Activated CD4-positive, alpha-beta T cell treated with anti-CD3 and anti-CD28 coated beads, Interleukin-2, amount 50 U/mL, for 16 hours (primary cell): Measurements from ENCODE around the gene RAB11B.
"Not testable (repeated sequence)": the region's sequence is repeated elsewhere in the genome, so short reads cannot be mapped to it uniquely, and the experiment has no call there.

Experiments
- DNase-seq: peaks from one replicate; pipeline ENCODE4 v3.0.0-alpha.2; 2020

RAB11B gene

DNA sequence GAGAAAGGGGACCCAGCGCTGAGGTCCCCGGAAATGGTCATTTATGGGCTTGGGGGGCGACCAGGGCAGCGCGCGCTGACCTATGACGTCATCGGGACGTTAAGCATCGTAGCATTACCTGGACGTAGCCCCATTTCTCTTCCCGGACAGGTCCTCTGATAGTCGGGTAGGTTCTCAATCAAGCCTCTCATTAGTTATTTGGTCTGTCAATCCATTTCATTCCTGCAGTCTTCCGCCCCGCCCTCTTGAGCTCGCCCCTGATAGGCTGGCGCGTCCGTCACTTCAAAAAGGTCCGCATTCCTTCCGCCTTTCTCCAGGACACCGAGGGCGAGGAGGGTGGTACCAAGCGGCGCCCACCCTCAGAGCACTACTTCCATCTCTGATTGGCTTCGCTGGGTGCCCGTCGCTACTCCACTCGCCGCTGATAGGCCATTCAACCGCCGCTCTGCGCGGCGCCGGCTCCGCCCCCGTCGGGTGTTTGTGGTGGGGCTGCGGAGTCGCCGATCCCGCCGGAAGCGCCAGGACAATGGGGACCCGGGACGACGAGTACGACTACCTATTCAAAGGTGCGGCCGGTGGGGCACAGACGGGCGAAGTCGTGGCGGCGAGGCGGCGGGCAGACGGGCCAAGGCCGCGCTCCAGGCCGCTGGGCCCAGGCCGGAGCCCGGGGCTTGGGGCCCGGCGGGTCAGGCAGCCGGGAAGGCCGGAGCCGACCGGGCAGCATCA is at the start of gene RAB11B:
Gene RAB11B, plus strand, starts transcription at position 470 of the 726 bp plus-strand sequence. Its CDS starts 57 bp downstream, at position 527.
- DNase-seq = peak; percentile 100

DNA sequence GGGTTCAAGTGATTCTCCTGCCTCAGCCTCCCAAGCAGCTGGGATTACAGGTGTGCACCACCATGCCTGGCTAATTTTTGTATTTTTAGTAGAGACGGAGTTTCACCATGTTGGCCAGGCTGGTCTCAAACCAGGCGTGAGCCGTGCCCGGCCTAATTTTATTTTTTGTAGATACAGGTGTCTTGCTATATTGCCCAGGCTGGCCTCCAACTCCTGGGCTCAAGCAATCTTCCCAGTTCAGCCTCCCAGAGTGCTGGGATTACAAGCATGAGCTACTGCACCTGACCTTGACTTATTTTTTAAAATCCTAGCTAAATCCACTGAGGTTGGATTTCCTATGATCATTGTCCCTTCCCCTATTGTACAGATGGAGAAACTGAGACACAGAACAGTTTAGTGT is 48.7 kb upstream of the RAB11B start:
- DNase-seq = not testable (repeated sequence)

DNA sequence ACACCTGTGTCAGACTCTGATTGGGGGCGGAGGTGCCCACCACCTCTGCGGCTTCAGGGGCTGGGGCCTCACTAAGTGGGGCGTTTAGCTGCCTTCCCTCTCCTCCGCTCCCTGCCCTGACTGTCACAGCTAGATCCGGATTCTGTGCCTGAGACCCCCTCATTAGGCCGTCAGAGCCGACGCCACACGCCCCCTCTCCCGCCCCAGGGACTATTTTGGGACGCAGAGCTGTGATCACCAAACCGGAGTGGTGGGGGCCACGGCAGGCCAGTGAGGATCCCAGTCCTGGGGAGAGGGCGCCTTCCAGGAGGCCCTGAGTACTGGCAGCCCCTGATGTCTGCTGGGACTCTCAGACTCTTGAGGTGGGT is 47.9 kb upstream of the RAB11B start:
- DNase-seq = no peak

DNA sequence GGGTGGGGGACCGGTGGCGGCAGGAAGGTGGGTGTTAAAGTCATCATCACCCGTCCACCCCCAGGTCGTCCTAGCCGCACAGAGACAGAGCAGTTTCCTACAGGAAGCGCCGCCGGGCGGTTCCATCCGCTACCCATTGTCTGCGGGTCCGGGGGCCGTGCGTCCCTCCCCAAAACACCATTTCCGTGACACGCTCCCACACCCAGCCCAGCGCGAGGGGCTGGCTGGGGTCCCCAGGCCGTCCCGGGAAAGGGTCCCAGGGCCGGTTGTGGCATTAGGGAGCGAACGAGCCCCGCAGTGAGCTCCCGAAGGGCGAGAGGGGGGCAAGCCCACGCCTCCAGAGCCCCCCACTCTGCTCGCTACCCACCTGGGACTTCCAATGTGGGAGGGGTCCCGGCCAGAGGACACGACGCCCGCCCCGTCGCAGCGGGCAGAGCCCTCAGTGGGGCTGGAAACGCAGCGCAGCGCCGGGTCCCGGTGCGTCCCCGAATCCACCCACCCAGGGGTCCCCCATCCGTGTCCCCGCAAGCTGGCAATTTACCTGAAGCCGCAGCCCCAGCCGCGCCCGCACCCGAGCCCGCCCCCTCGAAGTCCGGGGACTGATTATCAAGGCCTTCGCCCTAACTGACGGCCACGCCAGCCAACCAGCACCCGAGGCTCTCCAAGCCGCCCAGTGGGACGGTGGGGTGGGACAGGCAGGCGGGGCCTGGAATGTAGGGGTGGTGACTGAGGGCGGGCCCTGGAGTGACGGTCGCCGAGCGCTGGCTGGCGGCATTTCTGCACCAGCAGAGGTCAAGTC is 47.3 kb upstream of the RAB11B start, which contains the start of gene KANK3:
Gene KANK3, minus strand, starts transcription at position 579 of the 799 bp plus-strand sequence. CDS start 5,434 bp downstream, outside the sequence.
- DNase-seq = peak; percentile 94

DNA sequence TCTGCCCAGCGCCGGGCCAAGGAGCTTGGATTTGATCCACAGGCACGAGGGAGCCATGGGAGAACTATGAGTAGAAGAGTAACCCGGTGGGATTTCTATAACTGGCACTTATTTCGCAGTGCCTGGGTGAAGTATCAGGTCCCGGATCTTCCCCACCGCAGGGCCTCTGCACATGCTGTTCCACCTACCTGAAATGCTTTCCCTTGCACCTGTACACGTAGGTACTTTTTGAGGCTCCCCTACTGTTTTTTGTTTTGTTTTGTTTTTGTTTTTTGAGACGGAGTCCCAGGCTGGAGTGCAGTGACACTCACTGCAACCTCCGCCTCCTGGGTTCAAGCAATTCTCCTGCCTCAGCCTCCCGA is 46.7 kb upstream of the RAB11B start:
- no peak for DNase-seq

DNA sequence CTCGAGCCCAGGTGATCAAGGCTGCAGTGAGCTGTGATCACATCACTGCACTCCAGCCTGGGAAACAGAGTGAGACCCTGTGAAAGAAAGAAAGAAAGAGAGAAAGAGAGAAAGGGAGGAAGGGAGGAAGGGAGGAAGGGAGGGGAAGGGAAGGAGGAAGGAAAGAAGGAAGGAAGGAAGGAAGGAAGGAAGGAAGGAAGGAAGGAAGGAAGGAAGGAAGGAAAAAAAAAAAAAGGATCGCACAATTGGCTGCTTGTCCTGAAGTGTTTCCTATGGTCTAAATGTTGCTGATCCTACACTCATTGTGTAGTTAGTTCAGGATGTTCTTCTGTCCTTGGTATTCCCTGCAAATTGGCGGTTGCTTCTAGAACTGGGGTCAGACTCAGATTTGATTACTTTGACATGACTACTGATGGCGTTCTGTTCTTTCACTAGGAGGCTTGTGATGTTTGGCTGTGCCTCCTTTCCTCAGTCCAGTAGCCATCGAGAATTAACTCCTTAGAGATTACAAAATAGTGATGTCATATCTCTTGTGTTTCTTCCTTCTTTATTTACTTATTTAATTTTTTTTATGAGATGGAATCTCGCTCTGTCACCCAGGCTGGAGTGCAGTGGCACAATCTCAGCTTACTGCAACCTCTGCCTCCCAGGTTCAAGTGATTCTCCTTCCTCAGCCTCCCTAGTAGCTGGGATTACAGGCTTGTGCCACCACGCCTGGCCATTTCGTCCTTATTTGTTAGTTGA is 40.4 kb upstream of the RAB11B start:
- DNase-seq = not testable (repeated sequence)

DNA sequence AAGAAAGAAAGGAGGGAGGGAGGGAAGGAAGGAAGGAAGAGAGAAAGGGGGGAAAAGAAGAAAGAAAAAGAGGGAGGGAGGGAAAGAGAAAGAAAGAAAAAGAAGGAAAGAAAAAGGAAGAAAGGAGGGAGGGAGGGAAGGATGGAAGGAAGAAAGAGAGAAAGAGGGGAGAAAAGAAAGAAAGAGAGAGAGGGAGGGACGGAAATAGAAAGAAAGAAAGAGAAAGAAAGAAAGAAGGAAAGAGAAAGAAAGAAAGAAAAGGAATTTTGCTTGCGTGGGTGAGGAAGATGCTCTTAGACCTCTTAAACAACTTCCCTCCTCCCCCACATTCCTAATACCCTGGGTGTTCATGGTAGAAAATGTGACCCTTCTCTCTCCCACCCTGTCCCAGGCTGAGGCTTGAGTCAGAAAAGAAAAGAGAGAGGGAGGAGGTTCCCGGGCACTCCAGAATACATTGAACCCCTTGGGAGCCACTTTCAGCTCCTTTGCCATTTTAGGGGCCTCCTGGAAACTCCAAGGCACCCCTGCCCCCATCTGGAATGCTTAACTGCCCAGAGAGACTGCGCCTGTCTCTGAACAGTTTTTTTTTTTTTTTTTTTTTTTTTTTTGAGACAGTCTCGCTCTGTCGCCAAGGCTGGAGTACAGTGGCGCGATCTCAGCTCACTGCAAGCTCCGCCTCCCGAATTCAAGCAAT is 37.9 kb upstream of the RAB11B start:
- DNase-seq = no peak

DNA sequence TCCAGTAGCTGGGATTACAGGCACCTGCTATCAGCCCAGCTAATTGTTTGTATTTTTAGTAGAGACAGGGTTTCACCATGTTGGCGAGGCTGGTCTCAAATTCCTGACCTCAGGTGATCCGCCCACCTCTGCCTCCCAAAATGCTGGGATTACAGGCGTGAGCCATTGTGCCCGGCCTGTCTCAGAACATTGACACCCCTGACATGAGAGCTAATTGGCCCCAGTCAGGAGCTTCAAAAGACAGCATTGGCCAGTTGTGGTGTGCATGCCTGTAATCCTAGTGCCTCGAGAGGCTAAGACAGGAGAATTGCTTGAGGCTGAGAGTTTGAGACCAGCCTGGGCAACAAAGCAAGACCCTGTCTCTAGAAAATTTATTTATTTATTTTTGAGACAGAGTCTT is 37.3 kb upstream of the RAB11B start:
- not testable (repeated sequence) for DNase-seq

DNA sequence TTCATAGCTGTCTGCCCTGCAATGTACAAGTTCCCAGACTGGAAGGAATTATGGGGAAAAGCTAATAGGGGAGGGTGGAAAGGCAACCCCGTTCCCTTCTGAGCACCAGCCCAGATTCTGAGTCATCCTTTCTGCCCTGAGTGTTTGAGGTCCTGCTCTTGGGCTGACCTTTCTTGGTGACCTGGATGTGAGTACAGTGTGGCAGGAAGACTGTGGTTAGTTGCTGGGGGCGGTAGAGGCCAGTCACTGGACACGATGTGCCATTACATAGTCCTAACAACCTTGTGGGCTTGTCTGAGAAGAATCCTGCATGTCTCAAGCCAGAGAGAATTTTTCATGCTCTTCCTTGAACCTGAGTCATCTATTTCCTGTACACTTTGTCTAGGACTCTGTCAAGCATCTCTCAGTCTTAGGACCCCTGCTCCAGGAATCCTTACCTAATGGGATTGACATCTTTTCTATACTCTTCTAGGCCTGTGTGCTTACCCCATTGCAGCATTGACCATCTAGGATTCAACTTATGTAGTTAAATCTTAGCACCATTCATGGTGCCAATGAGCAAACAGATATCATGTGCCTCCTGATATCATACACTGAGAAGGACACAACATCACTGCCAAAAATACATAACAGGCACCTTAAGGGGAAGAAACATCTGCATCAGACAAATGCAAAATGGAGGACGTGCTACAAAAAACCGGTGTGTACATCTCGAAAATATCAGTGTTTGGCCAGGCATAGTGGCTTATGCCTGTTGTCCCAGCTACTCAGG is 34.3 kb upstream of the RAB11B start:
- no peak for DNase-seq

DNA sequence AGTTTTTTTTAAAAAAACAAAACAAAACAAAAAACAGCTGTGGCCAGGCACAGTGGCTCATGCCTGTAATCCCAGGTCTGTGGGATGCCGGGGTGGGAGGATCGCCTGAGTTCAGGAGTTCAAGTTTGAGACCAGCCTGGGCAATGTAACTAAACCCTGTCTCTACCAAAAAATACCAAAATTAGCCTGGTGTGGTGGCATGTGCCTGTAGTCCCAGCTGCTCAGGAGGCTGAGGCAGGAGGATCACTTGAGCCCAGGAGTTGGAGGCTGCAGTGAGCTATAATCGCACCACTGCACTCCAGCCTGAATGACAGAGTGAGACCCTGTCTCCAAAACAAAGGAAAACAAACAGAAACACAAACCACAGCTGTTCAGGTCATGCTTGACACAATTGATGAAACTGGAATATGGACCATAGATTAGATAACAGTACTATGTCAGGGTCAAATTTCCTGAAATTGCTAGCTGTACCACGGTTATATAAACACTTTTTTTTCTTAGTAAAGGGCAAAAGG is 33.1 kb upstream of the RAB11B start:
- no peak for DNase-seq

DNA sequence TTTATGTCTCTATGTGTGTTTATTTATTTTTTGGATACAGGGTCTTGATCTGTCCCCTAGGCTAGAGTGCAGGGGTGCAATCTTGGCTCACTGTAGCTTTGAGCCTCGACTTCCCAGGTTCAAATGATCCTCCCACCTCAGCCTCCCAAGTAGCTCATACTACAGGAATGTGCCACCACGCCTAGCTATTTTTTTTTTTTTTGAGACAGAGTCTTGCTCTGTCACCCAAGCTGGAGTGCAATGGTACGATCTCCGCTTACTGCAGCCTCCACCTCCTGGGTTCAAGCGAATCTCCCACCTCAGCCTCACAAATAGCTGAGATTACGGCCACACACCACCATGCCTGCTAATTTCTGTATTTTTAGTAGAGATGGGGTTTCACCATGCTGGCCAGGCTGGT is 31.2 kb upstream of the RAB11B start:
- no peak for DNase-seq

DNA sequence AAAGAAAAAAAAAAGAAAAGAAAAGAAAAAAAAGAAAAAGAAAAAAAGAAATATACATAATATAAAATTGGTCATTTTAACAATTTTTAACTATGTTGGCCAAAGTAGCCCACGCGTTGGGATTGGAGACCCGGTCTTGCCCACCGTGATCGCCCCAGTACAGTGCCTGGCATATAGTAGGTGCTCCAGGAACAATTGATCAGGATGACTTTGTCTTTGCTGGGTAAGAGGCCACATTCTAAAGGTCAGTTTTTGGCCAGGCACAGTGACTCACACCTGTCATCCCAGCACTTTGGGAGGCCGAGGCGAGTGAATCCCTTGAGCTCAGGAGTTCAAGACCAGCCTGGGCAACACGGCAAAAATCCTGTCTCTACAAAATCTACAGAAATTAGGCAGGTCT is 30.0 kb upstream of the RAB11B start:
- DNase-seq = no peak

DNA sequence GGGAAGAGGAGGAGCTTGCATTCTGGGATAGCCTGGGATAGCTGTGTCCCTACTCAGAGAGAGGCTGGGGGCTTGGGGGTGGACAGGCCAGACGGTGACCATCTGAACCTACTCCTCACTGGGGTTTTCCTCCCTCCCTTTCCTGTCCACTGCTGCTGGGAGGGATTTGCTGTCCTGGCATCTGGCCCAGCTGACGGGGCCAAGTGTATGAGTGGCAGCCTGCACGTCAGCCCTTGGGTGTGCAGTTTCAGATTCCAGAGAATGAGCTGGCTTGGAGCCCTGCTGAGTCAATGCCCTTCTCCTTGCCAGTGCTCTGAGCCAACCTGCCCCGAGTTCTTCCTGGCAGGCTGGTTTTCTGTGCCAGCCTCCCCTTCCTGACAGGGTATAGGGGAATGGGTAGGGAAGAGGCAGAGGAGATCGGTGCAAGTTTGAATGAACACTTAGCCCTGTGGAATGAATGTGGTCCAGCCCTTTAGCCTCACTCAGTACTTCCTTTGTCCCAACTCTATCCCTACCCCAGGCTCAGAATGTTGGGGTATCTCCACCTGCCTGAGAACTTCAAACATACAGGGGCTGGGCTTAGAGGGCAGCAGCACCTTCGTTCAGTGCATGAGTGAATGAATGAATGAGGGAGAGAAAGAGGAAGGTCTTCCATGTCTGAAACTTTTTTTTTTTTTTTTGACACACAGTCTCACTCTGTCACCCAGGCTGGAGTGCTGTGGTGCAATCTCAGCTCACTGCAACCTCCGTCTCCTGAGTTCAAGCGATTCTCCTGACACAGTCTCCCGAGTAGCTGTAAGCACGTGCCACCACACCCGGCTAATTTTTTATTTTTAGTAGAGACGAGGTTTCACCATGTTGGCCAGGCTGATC is 28.0 kb upstream of the RAB11B start:
- DNase-seq = peak; percentile 11

DNA sequence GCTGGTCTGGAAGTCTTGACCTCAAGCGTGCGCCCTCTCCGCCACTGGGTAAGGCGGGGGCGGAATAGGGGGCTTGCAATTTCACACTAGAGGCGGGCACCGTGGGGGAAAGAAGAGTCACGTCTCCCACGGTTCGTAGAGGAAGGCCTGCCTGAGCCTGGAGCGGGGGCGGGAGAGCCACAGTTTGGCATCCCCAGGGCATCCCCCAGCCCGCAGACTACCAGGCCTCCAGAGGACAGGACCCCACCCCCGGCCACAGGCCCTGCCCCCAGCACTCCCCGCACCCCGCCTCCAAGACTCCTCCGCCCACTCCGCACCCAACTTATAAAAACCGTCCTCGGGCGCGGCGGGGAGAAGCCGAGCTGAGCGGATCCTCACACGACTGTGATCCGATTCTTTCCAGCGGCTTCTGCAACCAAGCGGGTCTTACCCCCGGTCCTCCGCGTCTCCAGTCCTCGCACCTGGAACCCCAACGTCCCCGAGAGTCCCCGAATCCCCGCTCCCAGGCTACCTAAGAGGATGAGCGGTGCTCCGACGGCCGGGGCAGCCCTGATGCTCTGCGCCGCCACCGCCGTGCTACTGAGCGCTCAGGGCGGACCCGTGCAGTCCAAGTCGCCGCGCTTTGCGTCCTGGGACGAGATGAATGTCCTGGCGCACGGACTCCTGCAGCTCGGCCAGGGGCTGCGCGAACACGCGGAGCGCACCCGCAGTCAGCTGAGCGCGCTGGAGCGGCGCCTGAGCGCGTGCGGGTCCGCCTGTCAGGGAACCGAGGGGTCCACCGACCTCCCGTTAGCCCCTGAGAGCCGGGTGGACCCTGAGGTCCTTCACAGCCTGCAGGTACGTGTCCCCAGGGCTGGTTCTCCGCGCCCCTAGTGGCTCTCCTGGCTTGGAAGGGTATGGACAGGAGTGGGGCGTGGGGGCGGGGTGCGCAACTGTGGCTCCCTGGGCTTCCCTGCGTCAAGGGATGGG is 26.1 kb upstream of the RAB11B start, which contains the start of gene ANGPTL4:
Gene ANGPTL4, plus strand, starts transcription at position 353 of the 969 bp plus-strand sequence. Its CDS starts 167 bp downstream, at position 520.
- peak; percentile 53 for DNase-seq

DNA sequence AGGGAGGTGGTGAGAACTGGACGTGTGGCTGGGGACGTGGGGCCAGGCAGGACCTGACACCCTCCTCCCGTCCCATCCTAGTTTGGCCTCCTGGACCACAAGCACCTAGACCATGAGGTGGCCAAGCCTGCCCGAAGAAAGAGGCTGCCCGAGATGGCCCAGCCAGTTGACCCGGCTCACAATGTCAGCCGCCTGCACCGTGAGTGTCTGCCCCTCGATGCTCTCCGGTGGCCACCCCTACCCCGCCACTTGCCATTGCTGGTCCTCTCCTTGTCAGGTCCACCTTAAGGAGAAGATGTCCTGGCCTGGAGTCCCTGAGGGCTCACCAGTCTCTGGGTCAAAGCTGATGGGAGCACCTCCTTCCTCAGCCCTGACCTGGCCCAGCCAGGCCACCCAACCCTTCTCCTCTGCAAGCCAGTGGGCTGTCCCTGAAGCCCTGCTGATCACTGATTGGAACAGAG is 24.0 kb upstream of the RAB11B start:
- no peak for DNase-seq

DNA sequence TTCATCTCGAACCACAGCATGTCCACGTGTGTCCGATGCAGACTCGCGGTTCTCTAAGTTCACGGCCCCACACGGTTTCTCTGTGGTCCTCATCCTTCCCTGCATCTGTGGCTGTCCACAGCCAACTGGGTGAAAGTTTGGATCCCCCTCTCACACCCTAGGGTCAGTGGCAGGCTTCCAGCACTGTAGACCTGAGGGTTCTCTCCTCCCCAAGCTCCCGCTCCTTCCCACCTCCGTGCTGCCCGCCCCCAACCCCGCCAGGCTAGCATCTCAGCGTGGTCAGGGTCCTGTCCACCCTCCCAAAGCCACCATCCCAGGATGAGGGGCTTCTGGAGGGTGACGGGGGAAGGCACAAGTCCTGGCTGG is 23.2 kb upstream of the RAB11B start:
- DNase-seq = no peak

DNA sequence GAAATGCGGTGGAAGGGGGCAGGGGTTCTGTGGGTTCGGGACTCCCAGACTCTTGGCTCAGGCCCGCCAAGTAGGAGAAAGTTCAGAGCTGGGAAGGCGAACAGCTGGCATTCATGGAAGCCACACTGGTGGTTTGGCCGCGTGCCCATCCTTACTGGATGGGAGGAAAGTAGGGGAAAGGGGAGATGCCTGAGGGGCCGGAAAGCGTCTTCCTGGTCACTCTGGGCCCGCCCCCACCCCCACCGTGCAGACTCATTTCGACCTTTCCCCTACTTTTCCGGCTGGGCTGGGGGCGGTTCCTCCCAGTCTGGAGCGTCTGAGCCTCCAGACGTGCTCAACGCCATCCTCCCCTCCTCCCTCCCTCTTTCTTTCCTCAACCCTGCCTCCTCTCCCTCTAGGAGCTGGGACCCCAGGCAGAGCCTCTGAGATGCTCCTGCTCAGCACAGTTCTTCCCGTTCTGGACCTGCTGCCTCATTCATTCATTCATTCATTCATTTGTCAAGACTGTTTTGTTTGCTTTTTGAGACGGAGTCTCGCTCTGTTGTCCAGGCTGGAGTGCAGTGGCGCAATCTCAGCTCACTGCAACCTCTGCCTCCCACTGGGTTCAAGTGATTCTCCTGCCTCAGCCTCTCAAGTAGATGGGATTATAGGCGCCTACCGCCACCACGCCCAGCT is 22.7 kb upstream of the RAB11B start:
- DNase-seq = no peak

DNA sequence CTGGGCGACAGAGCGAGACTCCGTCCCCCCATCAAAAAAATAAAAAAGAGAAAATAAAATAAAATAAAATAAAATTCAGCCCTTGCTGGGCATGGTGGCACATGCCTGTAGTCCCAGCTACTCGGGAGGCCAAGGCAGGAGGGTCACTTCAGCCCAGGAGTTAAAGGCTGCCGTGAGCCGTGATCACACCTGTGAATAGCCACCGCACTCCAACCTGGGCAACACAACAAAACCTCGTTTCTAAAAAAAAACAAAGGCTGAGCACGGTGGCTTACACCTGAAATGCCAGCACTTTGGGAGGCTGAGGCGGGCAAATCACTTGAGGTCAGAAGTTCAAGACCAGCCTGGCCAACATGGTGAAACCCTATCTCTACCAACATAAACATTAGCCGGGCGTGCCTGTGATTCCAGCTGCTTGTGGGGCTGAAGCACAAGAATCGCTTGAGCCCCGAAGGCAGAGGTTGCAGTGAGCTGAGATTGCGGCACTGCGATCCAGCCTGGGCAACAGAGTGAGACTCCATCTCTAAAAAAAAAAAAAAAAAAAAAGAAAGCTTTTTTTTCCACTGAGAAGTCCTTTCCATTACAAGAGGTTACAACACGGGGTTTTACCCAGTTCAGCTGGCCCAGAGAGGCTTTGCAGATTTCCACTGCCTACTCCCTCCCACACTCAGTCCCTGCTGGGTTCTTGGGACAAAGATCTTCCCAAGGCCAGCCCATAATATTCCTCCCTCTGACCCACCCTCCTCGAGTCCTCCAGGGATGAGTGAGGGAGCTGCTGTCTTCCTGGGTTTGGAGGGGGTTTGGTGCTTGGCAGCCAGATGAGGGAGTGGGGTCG is 19.8 kb upstream of the RAB11B start:
- no peak for DNase-seq
